GM19023 (cell line): ENCODE measurements around the gene DOCK8.
"Not testable (repeated sequence)": the region's sequence is repeated elsewhere in the genome, so short reads cannot be mapped to it uniquely, and the experiment has no call there.

Experiments
- ATAC-seq: cut with Tn5 transposase; IDR thresholded peaks from one replicate; pipeline ENCODE4 v1.9.1; 2021; ENCODE audit warnings: mild to moderate bottlenecking, moderate library complexity; ENCODE audit not compliant: unreplicated experiment

DOCK8 gene

GRCh38 chr9:224582-225520 is 10.2 kb downstream of the DOCK8 start:
- ATAC-seq: peak; percentile 42

- ATAC-seq: no peak
Observed at GRCh38 chr9:227860-228259, 13.2 kb downstream of the DOCK8 start.

GRCh38 chr9:228929-229695 is 14.4 kb downstream of the DOCK8 start:
- ATAC-seq: no peak

DNA sequence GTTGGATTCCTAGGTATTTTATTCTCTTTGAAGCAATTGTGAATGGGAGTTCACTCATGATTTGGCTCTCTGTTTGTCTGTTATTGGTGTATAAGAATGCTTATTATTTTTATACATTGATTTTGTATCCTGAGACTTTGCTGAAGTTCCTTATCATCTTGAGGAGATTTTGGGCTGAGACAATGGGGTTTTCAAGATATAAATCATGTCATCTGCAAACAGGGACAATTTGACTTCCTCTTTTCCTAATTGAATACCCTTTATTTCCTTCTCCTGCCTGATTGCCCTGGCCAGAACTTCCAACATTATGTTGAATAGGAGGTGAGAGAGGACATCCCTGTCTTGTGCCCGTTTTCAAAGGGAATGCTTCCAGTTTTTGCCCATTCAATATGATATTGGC is 17.0 kb downstream of the DOCK8 start:
- not testable (repeated sequence) for ATAC-seq

- ATAC-seq: not testable (repeated sequence)
Observed at GRCh38 chr9:233708-234107, 19.0 kb downstream of the DOCK8 start.

DNA sequence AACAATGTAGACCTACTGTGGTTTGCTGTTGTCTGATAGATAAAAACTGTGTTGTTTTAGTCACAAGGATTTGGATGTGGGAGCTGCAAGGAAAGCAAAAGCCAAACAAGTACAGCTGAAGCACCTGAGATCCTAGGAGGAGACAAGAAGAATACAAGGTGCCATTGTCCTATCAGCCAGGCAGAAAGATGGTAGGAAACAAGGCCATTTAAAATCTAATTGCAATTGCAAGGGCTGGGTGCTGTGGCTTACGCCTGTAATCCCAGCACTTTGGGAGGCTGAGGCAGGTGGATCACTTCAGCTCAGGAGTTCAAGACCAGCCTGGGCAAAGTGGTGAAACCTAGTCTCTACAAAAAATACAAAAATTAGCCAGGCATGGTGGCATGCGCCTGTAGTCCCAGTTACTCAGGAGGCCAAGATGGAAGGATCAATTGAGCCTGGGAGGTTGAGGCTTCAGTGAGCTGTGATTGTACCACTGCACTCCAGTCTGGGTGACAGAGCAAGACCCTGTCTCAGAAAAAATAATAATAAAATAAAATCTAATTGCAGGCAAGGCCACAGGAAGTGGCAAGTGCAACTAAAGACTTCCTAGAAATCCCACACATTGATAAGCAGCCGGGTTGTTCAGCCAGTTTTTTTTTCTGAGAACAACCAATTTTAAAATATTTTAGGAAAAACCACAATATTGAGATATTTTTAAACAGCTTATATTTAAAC is 22.6 kb downstream of the DOCK8 start:
- ATAC-seq: no peak

- ATAC-seq: no peak
Observed at GRCh38 chr9:237858-238345, 23.2 kb downstream of the DOCK8 start.

- ATAC-seq: no peak
Observed at GRCh38 chr9:242461-243080, 27.9 kb downstream of the DOCK8 start.

DNA sequence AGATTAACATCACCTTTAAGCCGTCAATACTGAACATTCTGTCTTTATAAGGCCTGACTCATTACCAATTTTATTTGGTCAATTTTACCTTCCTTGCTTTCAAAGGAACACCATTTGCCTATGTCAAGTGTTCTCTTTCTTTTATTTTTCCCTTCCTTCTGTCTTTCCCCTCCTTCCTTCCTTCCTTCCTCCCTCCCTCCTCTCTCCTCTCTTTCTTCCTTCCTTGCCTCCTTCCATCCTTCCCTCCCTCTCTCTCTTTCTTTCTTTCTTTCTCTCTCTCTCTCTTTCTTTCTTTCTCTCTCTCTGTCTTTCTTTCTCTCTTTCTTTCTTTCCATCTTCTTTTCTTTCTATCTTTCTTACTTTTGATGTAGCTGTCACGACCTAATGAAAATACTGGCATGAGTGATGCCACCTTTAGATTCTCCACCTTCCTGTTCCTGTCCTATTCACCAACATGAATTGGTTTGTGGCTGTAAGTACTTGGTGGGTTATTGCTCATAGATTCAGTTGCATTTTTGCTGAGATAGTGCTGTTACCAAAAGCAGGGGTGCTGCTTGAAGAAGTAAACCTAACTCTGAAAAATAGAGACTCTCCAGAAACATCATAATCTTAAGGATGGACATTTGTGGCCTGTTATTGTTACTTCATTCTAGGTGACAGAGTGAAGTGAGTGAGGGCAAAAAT is 33.8 kb downstream of the DOCK8 start:
- no peak for ATAC-seq

GRCh38 chr9:249025-249424 is 34.4 kb downstream of the DOCK8 start:
- ATAC-seq: no peak

DNA sequence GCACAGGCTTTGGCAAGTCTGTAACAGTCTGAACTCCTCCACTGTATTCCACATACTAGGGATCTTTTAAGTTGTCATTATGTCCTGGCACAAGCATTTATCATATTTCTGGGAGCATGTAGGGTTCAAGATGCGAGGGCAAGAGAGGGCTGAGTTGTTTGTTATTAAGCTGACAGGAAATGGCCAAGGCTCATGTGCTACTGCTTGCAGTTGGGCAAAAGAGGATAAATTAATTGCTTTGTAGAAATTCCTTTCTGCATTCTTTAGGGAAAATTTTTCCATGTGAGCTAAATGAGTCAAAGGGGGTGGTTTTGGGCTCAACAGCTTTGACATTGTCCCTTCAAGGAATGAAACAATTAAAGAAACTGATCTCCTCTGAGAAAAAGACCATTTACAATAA is 35.4 kb downstream of the DOCK8 start:
- ATAC-seq: no peak

- no peak for ATAC-seq
Observed at GRCh38 chr9:250625-251024, 36.0 kb downstream of the DOCK8 start.

GRCh38 chr9:251398-251797 is 36.7 kb downstream of the DOCK8 start:
- ATAC-seq: no peak

DNA sequence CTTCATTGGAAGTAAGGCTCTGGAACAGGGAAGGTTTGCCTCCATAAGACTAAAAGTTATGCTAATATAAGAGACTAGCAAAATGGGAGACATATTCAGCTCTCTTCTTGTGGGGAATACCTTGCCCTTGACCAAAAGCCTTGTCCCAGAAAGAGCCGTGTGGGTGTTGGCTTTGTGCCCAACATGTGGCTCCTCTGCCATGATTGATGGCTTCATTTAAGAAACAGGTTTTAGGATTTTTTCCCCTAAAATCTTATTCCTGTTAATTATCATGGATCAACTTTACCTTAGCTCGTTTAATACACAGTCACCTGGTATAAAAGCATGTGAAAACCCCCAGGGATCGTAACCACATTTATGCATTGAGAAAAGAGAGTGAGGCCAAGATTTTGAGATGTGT is 38.9 kb downstream of the DOCK8 start:
- ATAC-seq: no peak

DNA sequence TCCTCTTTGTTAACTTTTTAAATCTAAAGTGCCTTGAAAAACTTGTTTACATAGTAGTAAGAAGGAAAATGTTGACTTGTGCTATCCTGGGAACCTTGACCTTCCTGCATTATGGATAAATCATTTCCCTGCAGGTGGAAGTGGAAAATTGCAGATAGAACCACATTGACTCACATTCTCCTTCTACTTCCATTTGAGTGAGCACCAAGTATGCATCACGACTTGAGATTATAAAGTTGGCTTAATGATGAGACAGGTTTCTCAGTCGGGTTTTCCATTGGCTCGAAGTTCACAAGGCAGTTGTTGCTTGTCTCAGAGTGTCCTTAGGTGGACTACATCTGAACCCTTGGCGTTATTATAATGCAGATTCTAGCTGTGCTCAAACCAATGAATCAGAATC is 39.9 kb downstream of the DOCK8 start:
- no peak for ATAC-seq

DNA sequence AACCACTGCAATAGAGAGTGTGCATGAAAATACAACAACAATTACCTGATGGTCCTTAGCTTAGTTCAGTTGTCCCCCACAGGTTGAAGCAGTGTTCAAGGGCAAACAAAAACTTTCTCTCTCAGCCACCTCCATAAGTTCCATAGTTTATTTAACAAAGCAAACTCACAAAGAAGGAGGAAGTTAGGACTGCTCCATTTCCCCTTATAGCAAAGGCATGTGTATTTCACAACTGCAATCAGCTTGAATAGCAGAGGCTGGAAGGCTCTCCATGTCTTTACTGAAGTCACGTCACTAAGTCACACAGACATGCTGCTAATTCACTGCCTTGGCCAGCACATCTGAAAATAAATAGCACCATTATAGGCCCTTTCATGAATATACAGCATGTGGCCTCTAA is 43.3 kb downstream of the DOCK8 start:
- ATAC-seq: no peak

DNA sequence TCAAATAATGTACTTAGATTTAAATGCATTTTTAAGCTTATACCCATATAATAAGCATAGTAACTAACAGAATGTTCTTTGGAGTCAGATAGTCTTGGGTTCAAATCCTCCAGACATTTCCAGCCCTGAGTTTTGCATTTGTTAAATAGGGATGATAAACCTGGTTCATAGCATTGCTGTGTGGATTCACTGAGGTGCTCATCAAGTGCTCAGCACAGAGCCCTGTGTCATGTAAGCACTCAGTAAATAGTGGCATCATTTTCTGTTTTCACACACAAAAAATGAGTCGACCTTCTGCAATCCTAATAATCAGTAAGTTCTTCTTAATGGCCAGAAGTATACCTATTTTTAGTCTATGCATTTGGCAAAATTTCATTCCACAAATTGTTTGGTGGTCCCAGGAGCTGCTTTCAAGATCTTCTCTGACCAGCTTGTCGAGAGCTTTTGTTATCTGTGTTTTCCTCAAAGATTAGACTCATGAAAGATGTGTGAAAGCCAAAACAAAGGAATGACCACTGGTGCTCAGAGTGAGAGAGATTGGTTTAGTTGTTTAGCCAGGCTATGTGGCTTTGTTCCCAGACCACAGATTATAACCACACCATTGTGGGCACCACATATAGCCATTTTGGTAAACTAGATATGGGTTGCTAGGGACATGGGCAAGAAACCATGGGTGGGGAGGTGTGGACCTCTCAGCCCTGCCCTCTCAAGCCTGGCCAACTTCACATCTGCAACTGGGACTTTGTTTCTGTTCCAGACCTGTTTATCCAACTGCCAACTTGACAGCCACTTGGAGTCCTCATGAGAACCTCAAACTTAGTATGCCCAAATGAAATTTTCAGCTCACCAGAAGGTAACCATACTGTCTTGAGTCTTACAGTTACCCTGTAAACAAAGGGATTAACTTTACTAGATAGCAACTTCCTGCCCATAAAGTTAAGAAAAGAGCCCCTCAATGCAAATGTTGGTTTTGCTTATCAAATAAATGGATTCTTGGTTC is 45.0 kb downstream of the DOCK8 start:
- no peak for ATAC-seq

GRCh38 chr9:264231-264630 is 49.6 kb downstream of the DOCK8 start:
- no peak for ATAC-seq
